ENCODE results near the gene RFWD3.
"Not testable (repeated sequence)": the region's sequence is repeated elsewhere in the genome, so short reads cannot be mapped to it uniquely, and the experiment has no call there.

Gene RFWD3

GRCh38 chr16:74666425-74667254 lies at the start of gene RFWD3:
Gene RFWD3, minus strand, starts transcription at chr16:74666877. Its CDS starts 5,428 bp downstream, at chr16:74661449.
- FAIRE-seq (peak; percentile 95), DNase-seq (ENCODE audit: insufficient read length, low spot score) (peak; percentile 96)

- DNase-seq (ENCODE audit: insufficient read length, low spot score) (no peak), FAIRE-seq (no peak)
Measured at GRCh38 chr16:74716355-74716754, 49.7 kb upstream of the RFWD3 start.

GRCh38 chr16:74713876-74714275 lies 47.2 kb upstream of the RFWD3 start:
- no peak for FAIRE-seq
- DNase-seq (ENCODE audit: insufficient read length, low spot score), result no peak

- DNase-seq (ENCODE audit: insufficient read length, low spot score), result no peak
- FAIRE-seq, result no peak
Measured at GRCh38 chr16:74713325-74713724, 46.6 kb upstream of the RFWD3 start.

- FAIRE-seq (no peak), DNase-seq (ENCODE audit: insufficient read length, low spot score) (no peak)
Measured at GRCh38 chr16:74711938-74712337, 45.3 kb upstream of the RFWD3 start.

- no peak for FAIRE-seq
- no peak for DNase-seq (ENCODE audit: insufficient read length, low spot score)
Measured at GRCh38 chr16:74710401-74710800, 43.7 kb upstream of the RFWD3 start.

- DNase-seq (ENCODE audit: insufficient read length, low spot score), result peak; percentile 69
- peak; percentile 83 for FAIRE-seq
Measured at GRCh38 chr16:74709441-74709877, 42.8 kb upstream of the RFWD3 start.

- no peak for DNase-seq (ENCODE audit: insufficient read length, low spot score)
- peak; percentile 28 for FAIRE-seq
Measured at GRCh38 chr16:74700438-74701225, 34.0 kb upstream of the RFWD3 start, which contains the start of gene MLKL. Gene MLKL, minus strand, starts transcription at chr16:74700862. Its CDS starts 5,105 bp downstream, at chr16:74695757.

- DNase-seq (ENCODE audit: insufficient read length, low spot score), result no peak
- FAIRE-seq, result no peak
Measured at GRCh38 chr16:74700116-74700437, 33.4 kb upstream of the RFWD3 start.

- DNase-seq (ENCODE audit: insufficient read length, low spot score) (no peak), FAIRE-seq (no peak)
Measured at GRCh38 chr16:74699666-74700065, 33.0 kb upstream of the RFWD3 start.

- DNase-seq (ENCODE audit: insufficient read length, low spot score) (no peak), FAIRE-seq (no peak)
Measured at GRCh38 chr16:74698222-74698621, 31.5 kb upstream of the RFWD3 start.

GRCh38 chr16:74695450-74696422 lies 29.1 kb upstream of the RFWD3 start:
- FAIRE-seq (peak; percentile 88), DNase-seq (ENCODE audit: insufficient read length, low spot score) (peak; percentile 80)

- DNase-seq (ENCODE audit: insufficient read length, low spot score) (no peak), FAIRE-seq (no peak)
Measured at GRCh38 chr16:74691093-74691855, 24.6 kb upstream of the RFWD3 start.

GRCh38 chr16:74682556-74682955 lies 15.9 kb upstream of the RFWD3 start:
- DNase-seq (ENCODE audit: insufficient read length, low spot score), result no peak

GRCh38 chr16:74680681-74681080 lies 14.0 kb upstream of the RFWD3 start:
- no peak for FAIRE-seq
- no peak for DNase-seq (ENCODE audit: insufficient read length, low spot score)

More at GRCh38 chr16:74682556-74682955, 15.9 kb upstream of the RFWD3 start:
- FAIRE-seq, result no peak

GRCh38 chr16:74679983-74680382 lies 13.3 kb upstream of the RFWD3 start:
- FAIRE-seq, result no peak
- no peak for DNase-seq (ENCODE audit: insufficient read length, low spot score)

- DNase-seq (ENCODE audit: insufficient read length, low spot score) (no peak), FAIRE-seq (no peak)
Measured at GRCh38 chr16:74677868-74678267, 11.2 kb upstream of the RFWD3 start.

- no peak for FAIRE-seq
Measured at GRCh38 chr16:74673876-74674275, 7.2 kb upstream of the RFWD3 start.

GRCh38 chr16:74668877-74669276 lies 2.2 kb upstream of the RFWD3 start:
- not testable (repeated sequence) for DNase-seq (ENCODE audit: insufficient read length, low spot score); FAIRE-seq

More at GRCh38 chr16:74673876-74674275, 7.2 kb upstream of the RFWD3 start:
- no peak for DNase-seq (ENCODE audit: insufficient read length, low spot score)

- DNase-seq (ENCODE audit: insufficient read length, low spot score), result no peak
Measured at GRCh38 chr16:74667255-74667700, 601 bp upstream of the RFWD3 start.

More at GRCh38 chr16:74667255-74667700, 601 bp upstream of the RFWD3 start:
- no peak for FAIRE-seq
